H1 (cell line): ENCODE measurements around the gene PSME1. TPM values are rescaled to one million over a fixed set of nuclear protein-coding genes. Genes with fewer than 3 reads are reported as not detected.

ENCODE experiments used
- CTCF ChIA-PET: fragments of 300-600 bp; sonication (Branson Sonifier 250); formaldehyde crosslinking; loops from one replicate; lab custom pipeline; 2021; ENCODE audit not compliant: partially characterized antibody; lab: Charles Lee
- POLR2A ChIA-PET: fragments of 300-600 bp; sonication (Branson Sonifier 250); formaldehyde crosslinking; loops from one replicate; lab custom pipeline; 2021; ENCODE audit warnings: inconsistent platforms; ENCODE audit not compliant: partially characterized antibody; lab: Charles Lee
- DNase-seq, 2 experiments: peaks; one replicate each; pipeline versions ENCODE4 v3.0.0 to v3.0.0-alpha.2; 2010 to 2022; ENCODE audit warnings: low spot score in 2 of 2, low read depth in 1 of 2, mixed read lengths in 1 of 2
- FAIRE-seq: peaks from 2 replicates; lab custom pipeline; 2011; peaks lifted over from hg19 to GRCh38; lab: Jason Lieb, UNC
- H2AFZ ChIP-seq: 2 replicates; pipeline ENCODE4 v1.8.1; 2012; ENCODE audit warnings: low read length, inconsistent platforms
- H2AK5ac ChIP-seq: 2 replicates; pipeline ENCODE4 v1.6.1; 2013; ENCODE audit warnings: low read depth, low read length
- H2BK120ac ChIP-seq: replicated peaks from 2 replicates; pipeline ENCODE3; 2013; ENCODE audit warnings: low read depth, low read length, inconsistent platforms
- H2BK12ac ChIP-seq: 2 replicates; pipeline ENCODE4 v1.6.1; 2013; ENCODE audit warnings: low read depth, low read length
- H2BK15ac ChIP-seq: 2 replicates; pipeline ENCODE4 v1.6.1; 2013; ENCODE audit warnings: low read length
- H2BK20ac ChIP-seq: 2 replicates; pipeline ENCODE4 v1.6.1; 2013; ENCODE audit warnings: low read length
- H2BK5ac ChIP-seq: 2 replicates; pipeline ENCODE4 v1.6.1; 2013; ENCODE audit warnings: low read depth, low read length
- H3K14ac ChIP-seq: 2 replicates; pipeline ENCODE4 v1.6.1; 2013; ENCODE audit warnings: inconsistent platforms; ENCODE audit not compliant: insufficient read length
- H3K18ac ChIP-seq: 2 replicates; pipeline ENCODE4 v1.6.1; 2013; ENCODE audit warnings: low read length; ENCODE audit errors: extremely low read depth
- H3K23ac ChIP-seq: 2 replicates; pipeline ENCODE4 v1.6.1; 2013; ENCODE audit warnings: inconsistent platforms; ENCODE audit not compliant: insufficient read length
- H3K23me2 ChIP-seq: 2 replicates; pipeline ENCODE4 v1.6.1; 2013; ENCODE audit warnings: low read depth, low read length
- H3K27ac ChIP-seq: 2 replicates; pipeline ENCODE4 v1.6.1; 2011; ENCODE audit warnings: low read depth, low read length, inconsistent platforms
- H3K27me3 ChIP-seq, 4 experiments: replicated peaks in 1 of 4; 1 replicate in 1 of 4; 2 replicates in 3 of 4; pipeline versions ENCODE4 v1.6.1 to v1.8.1; 2011 to 2013; ENCODE audit warnings: low read length in 3 of 4, mild to moderate bottlenecking in 3 of 4, inconsistent platforms in 2 of 4, mixed read lengths in 2 of 4, moderate library complexity in 1 of 4; ENCODE audit not compliant: control insufficient read depth in 3 of 4, insufficient read depth in 3 of 4; ENCODE audit errors: extremely low read depth in 1 of 4
- H3K36me3 ChIP-seq, 4 experiments: 2 replicates each; pipeline versions ENCODE4 v1.6.1 to v1.8.1; 2011 to 2013; ENCODE audit warnings: mild to moderate bottlenecking in 4 of 4, low read length in 3 of 4, moderate library complexity in 2 of 4, control low read depth in 1 of 4, inconsistent platforms in 1 of 4; ENCODE audit not compliant: insufficient read depth in 4 of 4, control insufficient read depth in 2 of 4
- H3K4ac ChIP-seq: replicated peaks from 2 replicates; pipeline ENCODE3; 2013; ENCODE audit warnings: low read length, low read depth, mixed read lengths, inconsistent platforms; ENCODE audit not compliant: insufficient read length
- H3K4me1 ChIP-seq, 4 experiments: replicated peaks in 1 of 4; 1 replicate in 1 of 4; 2 replicates in 3 of 4; pipeline versions ENCODE4 v1.6.1 to v1.8.1; 2011 to 2013; ENCODE audit warnings: low read length in 3 of 4, inconsistent platforms in 2 of 4, mixed read lengths in 1 of 4; ENCODE audit not compliant: insufficient read depth in 4 of 4, control insufficient read depth in 3 of 4
- H3K4me2 ChIP-seq, 2 experiments: 2 replicates each; pipeline versions ENCODE4 v1.6.1 to v1.8.1; 2011 to 2013; ENCODE audit warnings: low read depth in 2 of 2, low read length in 2 of 2, control low read depth in 1 of 2, inconsistent platforms in 1 of 2, mild to moderate bottlenecking in 1 of 2; ENCODE audit not compliant: insufficient read depth in 1 of 2
- H3K4me3 ChIP-seq, 4 experiments: fragments of 200-600, 300-600 bp in 1 of 4; sonication (generic), shearing (Covaris generic), sonication (Bioruptor Twin) in 1 of 4; 2 replicates each; pipeline versions ENCODE4 v1.5.1 to v1.8.1; 2011 to 2016; ENCODE audit warnings: low read length in 4 of 4, low read depth in 3 of 4, control low read depth in 2 of 4, inconsistent platforms in 2 of 4, mild to moderate bottlenecking in 2 of 4, mixed read lengths in 1 of 4, moderate library complexity in 1 of 4; ENCODE audit not compliant: insufficient read depth in 2 of 4; ENCODE audit errors: extremely low read depth in 1 of 4
- H3K56ac ChIP-seq: replicated peaks from 2 replicates; pipeline ENCODE3; 2013; ENCODE audit warnings: low read depth, mild to moderate bottlenecking, mixed read lengths, low read length, inconsistent platforms; ENCODE audit not compliant: insufficient read length
- H3K79me1 ChIP-seq: 2 replicates; pipeline ENCODE4 v1.6.1; 2013; ENCODE audit warnings: low read depth, low read length, control low read depth
- H3K79me2 ChIP-seq, 2 experiments: 2 replicates each; pipeline versions ENCODE4 v1.6.1 to v1.8.1; 2012 to 2013; ENCODE audit warnings: low read length in 2 of 2, mild to moderate bottlenecking in 2 of 2, inconsistent platforms in 1 of 2; ENCODE audit not compliant: insufficient read depth in 2 of 2, control insufficient read depth in 1 of 2
- H3K9ac ChIP-seq, 4 experiments: replicated peaks in 1 of 4; 1 replicate in 1 of 4; 2 replicates in 3 of 4; pipeline versions ENCODE4 v1.6.1 to v1.8.1; 2011 to 2013; ENCODE audit warnings: low read depth in 3 of 4, low read length in 3 of 4, control low read depth in 2 of 4, mild to moderate bottlenecking in 2 of 4, moderate library complexity in 2 of 4, inconsistent platforms in 1 of 4; ENCODE audit errors: extremely low read depth in 1 of 4
- H3K9me3 ChIP-seq, 2 experiments: 2 replicates each; pipeline versions ENCODE4 v1.6.1 to v1.8.1; 2012 to 2013; ENCODE audit warnings: mild to moderate bottlenecking in 2 of 2, moderate library complexity in 2 of 2, control low read depth in 1 of 2, inconsistent platforms in 1 of 2, low read depth in 1 of 2, low read length in 1 of 2, mixed read lengths in 1 of 2; ENCODE audit not compliant: insufficient read depth in 2 of 2
- H4K20me1 ChIP-seq, 2 experiments: replicated peaks in 1 of 2; 2 replicates each; pipeline versions ENCODE3 to v1.8.1; 2011 to 2013; ENCODE audit warnings: inconsistent platforms in 2 of 2, low read length in 2 of 2, mild to moderate bottlenecking in 1 of 2; ENCODE audit not compliant: insufficient read depth in 2 of 2, control insufficient read depth in 1 of 2
- H4K5ac ChIP-seq: 2 replicates; pipeline ENCODE4 v1.6.1; 2013; ENCODE audit warnings: low read length, low read depth, mixed read lengths, inconsistent platforms; ENCODE audit not compliant: insufficient read length
- H4K8ac ChIP-seq: 2 replicates; pipeline ENCODE4 v1.8.0; 2013; ENCODE audit warnings: mild to moderate bottlenecking, moderate library complexity, low read length, inconsistent platforms; ENCODE audit not compliant: insufficient read depth; ENCODE audit errors: extremely low read depth
- H4K91ac ChIP-seq: replicated peaks from 2 replicates; pipeline ENCODE3; 2013; ENCODE audit warnings: low read length, mixed read lengths, inconsistent platforms; ENCODE audit not compliant: insufficient read length
- SIX5 ChIP-seq: IDR thresholded peaks from 2 replicates; pipeline ENCODE4 v1.6.1; 2011; ENCODE audit warnings: mild to moderate bottlenecking, low read depth, low read length
- WGBS, 2 experiments: shearing (Covaris generic) in 1 of 2; methylation state at CpG; one replicate each; pipeline versions ENCODE4 v1.1.6 to v1.1.7; 2013 to 2015; ENCODE audit warnings: low lambda C conversion rate in 2 of 2, mixed read lengths in 2 of 2, inconsistent platforms in 1 of 2, low coverage in 1 of 2, missing lambda C conversion rate in 1 of 2; ENCODE audit not compliant: insufficient replicate concordance in 2 of 2, insufficient coverage in 1 of 2, insufficient read length in 1 of 2; ENCODE audit errors: extremely low coverage in 1 of 2, missing lambda C conversion rate in 1 of 2; 5-methylcytosine and 5-hydroxymethylcytosine counted together
- polyA plus RNA-seq, 7 experiments: library from polyadenylated mRNA; depleted of rRNA in 3 of 7; stranded (reverse) in 5 of 7; unstranded in 2 of 7; fragments of >200 nt in 5 of 7; fragments of 200-250 nt in 2 of 7; gene quantifications; 1 replicate in 5 of 7; 2 replicates in 1 of 7; 4 replicates in 1 of 7; pipeline versions ENCODE4 v1.2.1 to v1.2.3, GENCODE V29; 2011 to 2013; ENCODE audit warnings: missing spikeins in 2 of 7, mixed read lengths in 2 of 7
- total RNA-seq: library from RNA; stranded (reverse); fragmentation: NEBNext Ultra II Directional; extraction: Animal tissue kit (Norgen Biotek cat#: 25700); gene quantifications from 2 replicates; pipeline ENCODE4 v1.2.1, GENCODE V29; 2021

Gene PSME1
- total and polyA plus RNA-seq, 2 of the 8 experiments (the other 6 are each of a cell fraction or from before 2014, with no cell fraction given), result 74.9 to 85.9 TPM

DNA sequence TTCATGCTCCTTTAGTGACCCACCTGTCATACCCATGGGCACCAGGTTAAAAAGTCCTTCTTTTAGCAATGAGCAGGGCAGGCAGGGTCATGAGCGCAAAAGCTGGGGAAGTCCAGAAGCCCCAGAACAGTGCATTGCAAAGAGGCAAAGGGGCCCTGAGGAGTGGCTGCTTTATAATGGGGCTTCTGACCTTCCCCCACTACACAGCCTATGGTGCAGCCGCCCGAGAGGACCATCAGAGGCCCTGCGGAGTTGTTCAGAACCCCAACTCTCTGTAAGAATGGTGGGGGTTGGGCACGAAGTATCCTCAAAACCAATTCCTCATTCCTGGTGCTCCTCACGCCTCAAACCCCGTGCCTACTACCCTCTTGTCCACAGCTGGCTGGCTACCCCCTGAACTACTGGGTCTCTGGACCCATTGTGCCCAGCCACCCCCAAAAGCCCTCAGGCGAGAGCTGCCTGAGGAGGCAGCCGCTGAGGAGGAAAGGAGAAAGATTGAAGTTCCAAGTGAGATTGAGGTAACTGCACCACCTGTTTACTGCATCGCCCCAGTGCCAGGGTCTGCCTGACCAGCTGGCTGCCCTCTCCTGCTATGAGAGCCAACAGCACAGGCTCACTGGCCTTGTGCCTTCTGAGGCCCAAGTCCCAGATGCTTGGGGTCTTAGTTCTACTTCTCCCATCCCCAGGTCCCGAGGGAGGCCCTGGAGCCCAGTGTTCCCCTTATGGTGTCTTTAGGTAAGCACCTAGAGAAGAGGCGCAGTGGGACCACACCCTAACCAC is 42.6 kb downstream of the PSME1 start:
- no peaks in the 10 kb centered on the region for H3K23me2 ChIP-seq
- no peaks in the 10 kb centered on the region for H3K4me1 ChIP-seq
- no peak for DNase-seq
- no peak overlapping the region for H3K23ac ChIP-seq
- H4K8ac ChIP-seq, result no peak overlapping the region
- no peaks in the 10 kb centered on the region for H3K79me2 ChIP-seq
- H2BK120ac ChIP-seq, result no peak overlapping the region
- FAIRE-seq, result no peak
- H2AK5ac ChIP-seq, result no peak overlapping the region
- H3K9ac ChIP-seq, result no peak overlapping the region
- peaks cover 14 to 49% (median 41%) of the 10 kb centered on the region in 4 experiments for H3K36me3 ChIP-seq
- H4K5ac ChIP-seq, result no peak overlapping the region
- H2BK20ac ChIP-seq, result no peak overlapping the region
- H3K27ac ChIP-seq, result no peak overlapping the region
- H2AFZ ChIP-seq, result no peak overlapping the region
- 84% methylated on average over 12 of the region's 12 CpGs; no CpG with 5 or more reads in 1 of the 2 experiments for WGBS, 2 experiments
- no peak overlapping the region for H2BK15ac ChIP-seq
- no peak overlapping the region for H3K4ac ChIP-seq
- no peak overlapping the region for H2BK12ac ChIP-seq
- POLR2A ChIA-PET, result interaction anchor here (0.6 to 10.7 kb wide), 20 partner anchors 9 to 575 kb away, joined by 3 to 158 read pairs (median 4); partner anchors contain the start of genes CHMP4A, IPO4, IRF9 and LTB4R2
- no peak overlapping the region for H3K4me3 ChIP-seq
- 0 out of 2 replicates have a peak, but pooled peaks cover 2% of the 10 kb centered on the region for H3K79me1 ChIP-seq
- TF ChIP-seq SIX5, result no peak
- TF ChIP-seq, all 59 proteins: peak for 0
- no peak overlapping the region for H3K18ac ChIP-seq
- no peak overlapping the region for H3K14ac ChIP-seq
- H4K91ac ChIP-seq, result no peak overlapping the region
- peaks cover 2 to 15% of the 10 kb centered on the region in 2 experiments for H4K20me1 ChIP-seq
- H3K4me2 ChIP-seq, result no peak overlapping the region
- H3K27me3 ChIP-seq, result no peaks in the 10 kb centered on the region
- H3K56ac ChIP-seq, result no peak overlapping the region
- H3K9me3 ChIP-seq, result no peaks in the 10 kb centered on the region
- H2BK5ac ChIP-seq, result no peak overlapping the region
- CTCF ChIA-PET, result interaction anchor here (1.1 kb wide), 2 partner anchors 18 to 64 kb away, joined by 3 to 4 read pairs; partner anchors contain the start of gene IRF9
